ENCODE data around the gene PRDX2. TPM values are rescaled to one million over a fixed set of nuclear protein-coding genes. Genes with fewer than 3 reads are reported as not detected.
"Not testable (repeated sequence)": the region's sequence is repeated elsewhere in the genome, so short reads cannot be mapped to it uniquely, and the experiment has no call there.

Gene PRDX2
- total RNA-seq, 1 donor from 2014 or later: 164 TPM

DNA sequence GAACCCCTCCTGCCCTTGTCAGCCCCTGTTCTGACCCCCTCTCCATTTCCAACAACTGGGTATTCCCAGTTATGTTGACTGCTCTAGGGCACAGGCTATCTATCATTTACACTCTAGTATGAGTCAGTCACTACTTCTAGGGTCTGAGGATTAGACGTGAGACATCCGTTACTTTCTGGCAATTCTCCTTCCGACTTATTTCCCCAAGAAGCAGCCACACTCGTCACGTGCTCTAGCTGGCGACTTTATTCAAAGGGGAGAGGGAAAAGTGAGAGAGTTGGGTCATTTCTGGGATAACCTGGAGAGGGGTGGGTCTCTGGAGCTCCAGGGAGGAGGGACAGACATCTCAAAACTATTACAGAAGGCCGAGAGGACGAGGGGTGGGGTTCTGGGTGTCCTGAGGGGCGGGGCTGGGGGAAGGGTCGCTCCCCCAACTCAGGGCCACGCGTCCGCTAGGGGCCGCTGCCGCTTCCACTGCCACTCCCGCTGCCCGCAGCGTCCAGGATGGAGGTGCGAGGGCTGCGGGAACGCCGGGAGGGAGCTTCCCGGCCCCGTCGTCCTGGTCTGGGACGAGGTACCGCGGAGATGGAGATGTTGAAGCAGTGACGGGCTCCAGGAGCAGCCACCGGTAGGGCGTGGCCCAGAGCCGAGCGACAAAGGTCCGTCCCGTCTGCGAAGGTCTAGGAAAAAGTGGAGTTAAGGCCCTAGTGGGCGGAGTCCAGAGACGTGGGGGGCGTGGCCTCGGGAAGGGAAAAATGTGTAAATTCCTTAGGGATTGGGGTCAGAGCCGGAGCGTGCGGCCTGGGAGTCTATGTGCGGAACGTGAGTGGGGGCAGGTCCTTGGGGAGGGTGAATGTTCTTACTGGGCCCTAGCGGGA is 23.9 kb upstream of the PRDX2 start:
- no peak for DNase-seq

DNA sequence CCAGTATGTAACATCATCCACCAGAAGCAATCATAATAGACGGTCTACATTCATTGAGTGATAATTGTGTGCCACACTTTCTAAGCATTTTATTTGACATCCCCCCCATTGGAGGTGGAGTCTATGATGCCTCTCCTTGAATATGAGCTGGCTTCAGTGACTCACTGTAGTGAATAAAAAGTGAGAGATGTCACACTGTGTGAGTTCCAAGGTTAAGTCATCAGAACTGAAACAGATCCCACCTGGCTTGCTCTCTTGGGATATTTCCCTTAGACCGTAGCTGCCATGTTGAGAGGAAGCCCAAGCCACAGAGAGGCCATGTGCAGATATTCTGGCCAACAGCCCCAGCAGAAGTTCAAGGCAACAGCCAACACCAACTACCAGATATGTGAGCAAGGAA is 20.2 kb upstream of the PRDX2 start:
- no peak for DNase-seq

DNA sequence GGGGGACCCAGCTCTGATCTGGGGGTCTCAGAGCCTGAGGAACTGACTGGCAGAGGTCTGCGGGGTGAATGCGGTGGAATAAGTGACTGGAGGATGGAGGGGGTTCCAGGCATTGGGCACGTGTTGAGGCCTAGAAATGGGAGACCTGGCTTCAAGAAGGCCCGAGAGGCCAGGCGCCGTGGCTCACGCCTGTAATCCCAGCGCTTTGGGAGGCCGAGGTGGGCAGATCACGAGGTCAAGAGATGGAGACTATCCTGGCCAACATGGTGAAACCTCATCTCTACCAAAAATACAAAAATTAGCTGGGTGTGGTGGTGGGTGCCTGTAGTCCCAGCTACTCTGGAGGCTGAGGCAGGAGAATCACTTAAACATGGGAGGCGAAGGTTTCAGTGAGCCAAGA is 16.2 kb upstream of the PRDX2 start:
- not testable (repeated sequence) for DNase-seq

DNA sequence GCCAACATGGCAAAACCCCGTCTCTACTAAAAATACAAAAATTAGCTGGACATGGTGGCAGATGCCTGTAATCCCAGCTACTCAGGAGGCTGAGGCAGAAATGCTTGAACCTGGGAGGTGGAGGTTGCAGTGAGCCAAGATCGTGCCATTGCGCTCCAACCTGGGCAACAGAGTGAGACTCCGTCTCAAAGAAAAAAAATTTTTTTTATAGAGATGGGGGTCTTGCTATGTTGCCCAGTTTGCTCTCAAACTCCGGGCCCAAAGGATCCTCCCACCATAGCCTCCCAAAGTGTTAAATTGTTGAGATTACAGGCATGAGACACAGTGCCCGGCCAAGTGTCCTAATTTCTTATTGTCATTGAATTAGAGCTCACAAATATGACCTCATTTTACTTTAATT is 15.6 kb upstream of the PRDX2 start:
- not testable (repeated sequence) for DNase-seq

DNA sequence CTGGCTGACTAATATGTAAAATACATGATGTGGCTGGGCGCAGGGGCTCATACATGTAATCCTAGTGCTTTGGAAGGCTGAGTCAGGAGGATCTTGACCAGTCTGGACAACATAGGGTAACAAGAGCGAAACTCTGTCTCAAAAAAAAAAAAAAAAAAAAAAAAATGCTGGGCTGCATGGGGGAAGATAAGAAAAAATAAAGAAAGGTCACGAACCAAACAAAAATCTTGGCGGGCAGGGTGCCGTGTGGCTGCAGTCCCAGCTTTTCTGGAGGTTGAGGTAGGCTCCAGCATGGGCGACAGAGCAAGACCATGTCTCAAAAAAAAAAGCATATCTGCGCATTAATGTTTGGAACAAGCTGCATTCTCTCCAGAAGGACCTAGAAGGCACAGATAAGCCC is 13.5 kb upstream of the PRDX2 start:
- DNase-seq: no peak

DNA sequence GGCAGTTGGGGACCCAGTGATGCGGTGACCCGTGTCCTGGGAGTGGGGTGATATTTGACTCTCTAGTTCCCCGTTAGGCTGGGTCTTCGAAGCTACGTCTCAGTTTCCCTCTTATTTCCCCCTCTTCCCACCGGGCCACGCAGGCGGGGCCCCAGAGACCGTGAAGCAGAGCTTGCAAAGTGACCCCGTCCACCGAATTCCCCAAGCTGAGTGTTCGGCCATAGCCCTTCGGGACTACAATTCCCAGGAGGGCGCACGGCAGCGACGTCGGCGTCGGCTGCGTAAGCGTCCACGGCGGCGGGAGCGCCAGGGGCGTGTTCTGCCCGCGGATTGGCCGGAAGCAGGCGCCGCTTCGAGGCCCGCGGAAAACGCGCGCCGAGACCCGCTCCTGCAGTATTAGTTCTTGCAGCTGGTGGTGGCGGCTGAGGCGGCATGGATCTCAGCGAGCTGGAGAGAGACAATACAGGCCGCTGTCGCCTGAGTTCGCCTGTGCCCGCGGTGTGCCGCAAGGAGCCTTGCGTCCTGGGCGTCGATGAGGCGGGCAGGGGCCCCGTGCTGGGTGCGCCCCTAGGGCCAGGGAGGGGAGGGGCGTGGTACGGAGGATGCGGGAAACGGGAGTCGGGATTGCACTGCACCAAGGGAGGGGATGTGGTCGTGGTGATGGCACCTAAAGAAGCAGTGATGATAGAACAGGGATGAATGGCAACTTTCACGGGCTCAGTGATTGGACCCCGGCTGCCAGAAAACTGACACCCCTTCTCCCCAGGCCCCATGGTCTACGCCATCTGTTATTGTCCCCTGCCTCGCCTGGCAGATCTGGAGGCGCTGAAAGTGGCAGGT is 4.9 kb upstream of the PRDX2 start, which contains the start of gene RNASEH2A:
Gene RNASEH2A, plus strand, starts transcription at position 343 of the 840 bp plus-strand sequence. Its CDS starts 90 bp downstream, at position 433.
- peak; percentile 88 for DNase-seq

DNA sequence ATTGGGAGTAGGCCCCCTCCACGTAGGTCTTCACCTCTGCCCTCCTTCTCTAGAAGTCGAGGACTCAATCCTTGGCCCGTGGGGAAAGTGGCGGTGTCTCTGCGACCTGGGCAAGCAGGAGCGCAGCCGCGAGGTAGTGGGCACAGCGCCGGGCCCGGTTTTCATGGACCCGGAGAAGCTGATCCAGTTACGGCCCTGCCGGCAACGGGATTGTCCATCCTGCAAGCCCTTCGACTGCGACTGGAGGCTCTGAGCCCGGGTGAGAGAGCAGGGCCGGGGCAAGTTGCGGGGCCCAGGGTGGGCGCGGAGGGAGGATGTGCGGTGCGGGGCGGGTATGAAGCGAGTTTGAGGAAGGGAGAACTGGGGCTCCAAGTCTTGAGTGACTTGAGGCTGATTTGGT is 2.5 kb upstream of the PRDX2 start:
- DNase-seq: no peak

DNA sequence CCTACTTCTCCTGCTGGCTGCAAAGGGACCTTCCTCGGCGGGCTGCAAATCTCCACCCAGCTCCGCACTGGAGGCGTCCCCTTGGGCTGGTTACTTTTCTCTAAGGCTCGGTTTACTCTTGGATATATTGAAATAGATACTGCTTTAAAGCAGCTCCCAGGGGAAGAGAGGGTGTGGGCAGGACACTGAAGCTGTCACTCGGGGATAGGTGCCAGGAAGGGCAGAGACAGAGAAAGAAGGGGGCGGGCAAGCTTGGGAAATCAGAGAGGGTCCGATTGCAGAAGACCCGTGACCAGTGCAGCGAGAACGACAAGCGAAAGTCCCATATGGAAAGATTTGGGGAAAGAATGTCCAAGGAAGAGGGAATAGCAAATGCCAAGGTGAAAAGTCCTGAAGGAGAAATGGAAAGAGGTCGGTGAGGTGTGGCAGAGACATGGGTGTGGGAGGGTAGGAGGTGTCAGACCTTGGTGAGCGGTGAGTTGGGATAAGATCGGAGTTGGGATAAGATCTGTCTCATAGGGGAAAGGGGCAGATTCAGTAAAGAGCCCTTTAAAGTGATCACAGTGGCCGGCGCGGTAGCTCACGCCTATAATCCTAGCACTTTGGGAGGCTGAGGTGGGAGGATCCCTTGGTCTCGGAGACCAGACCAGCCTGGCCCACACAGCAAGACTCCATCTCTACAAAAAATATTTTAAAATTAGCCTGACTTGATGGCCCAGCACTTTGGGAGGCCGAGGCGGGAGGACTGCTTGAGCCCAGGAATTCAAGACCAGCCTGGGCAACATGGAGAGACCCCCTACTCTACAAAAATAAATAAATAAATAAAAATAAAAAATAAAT is 887 bp upstream of the PRDX2 start:
- DNase-seq: no peak

DNA sequence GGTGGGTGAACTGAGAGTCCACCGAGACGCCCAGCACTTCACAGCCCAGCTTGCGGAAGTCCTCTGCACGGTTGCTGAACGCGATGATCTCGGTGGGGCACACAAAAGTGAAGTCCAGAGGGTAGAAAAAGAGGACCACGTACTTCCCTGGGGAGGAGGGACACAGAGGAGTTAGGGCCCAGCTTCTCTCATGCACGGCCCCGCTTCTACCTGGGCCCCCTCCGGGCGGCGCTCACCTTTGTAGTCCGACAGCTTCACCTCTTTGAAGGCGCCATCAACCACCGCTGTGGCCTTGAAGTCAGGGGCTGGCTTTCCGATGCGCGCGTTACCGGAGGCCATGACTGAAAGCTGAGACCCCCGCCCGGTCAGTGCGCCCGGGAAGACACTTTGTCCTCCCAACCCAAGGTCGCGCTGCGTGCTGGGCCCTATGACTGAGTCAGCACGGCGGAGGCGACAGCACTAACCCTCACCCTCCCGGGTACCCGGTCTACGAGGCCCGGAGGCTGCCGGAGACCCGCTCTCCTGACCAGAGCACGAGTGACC is 606 bp downstream of the PRDX2 start:
- no peak for DNase-seq

DNA sequence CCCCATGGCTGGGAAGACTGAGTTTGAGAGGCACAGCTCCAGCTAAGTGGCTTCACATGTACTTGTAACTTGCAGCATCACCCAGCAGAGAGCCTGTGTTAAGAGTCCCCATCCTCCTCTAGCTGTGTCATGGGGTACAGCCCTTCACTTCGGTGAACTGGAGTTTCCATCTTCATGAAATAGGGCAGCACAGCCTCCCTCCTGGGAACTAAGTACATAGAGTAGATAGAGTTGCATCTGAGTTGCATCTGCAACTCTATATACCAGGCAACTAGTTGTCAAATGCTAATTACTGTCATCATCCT is 1.2 kb downstream of the PRDX2 start:
- DNase-seq: no peak

DNA sequence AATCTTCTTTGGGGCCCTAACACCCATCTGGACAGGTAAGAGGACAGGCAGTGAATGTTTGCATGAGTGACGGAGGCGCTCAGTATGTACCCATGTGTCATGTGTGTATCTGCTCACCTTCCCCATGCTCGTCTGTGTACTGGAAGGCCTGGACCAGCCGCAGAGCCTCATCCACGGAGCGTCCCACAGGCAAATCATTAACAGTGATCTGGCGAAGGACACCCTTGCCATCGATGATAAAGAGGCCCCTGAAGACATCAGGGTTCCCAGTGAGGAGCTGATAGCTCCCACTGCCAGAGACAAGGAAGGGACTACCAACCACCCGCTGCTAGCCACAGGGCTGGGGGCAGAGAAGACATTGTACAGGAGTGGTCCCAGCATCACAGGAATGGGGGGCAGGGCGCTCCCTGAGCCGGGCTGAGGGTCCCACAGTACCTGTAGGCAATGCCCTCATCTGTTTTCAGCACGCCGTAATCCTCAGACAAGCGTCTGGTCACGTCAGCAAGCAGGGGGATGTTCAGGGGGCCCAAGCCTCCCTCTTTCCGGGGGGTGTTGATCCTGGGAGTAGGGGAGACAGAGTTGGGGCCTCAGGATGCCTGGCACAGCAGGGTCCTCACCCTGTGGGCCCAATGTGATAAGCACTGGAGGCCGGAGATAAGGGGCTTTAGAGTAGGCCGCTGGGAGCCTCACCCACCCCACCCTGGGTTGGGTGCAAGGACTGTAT is 1.7 kb downstream of the PRDX2 start:
- no peak for DNase-seq

DNA sequence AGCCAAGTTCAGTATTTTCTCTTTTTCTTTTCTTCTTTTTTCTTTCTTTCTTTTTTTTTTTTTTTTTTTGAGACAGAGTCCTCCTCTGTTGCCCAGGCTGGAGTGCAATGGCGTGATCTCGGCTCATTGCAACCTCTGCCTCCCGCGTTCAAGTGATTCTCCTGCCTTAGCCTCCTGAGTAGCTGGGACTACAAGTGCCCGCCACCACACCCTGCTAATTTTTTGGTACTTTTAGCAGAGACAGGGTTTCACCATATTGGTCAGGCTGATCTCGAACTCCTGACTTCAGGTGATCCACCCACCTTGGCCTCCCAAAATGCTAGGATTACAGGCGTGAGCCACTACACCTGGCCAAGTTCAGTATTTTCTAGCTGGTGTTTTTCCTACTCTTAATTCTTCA is 4.0 kb downstream of the PRDX2 start:
- not testable (repeated sequence) for DNase-seq

DNA sequence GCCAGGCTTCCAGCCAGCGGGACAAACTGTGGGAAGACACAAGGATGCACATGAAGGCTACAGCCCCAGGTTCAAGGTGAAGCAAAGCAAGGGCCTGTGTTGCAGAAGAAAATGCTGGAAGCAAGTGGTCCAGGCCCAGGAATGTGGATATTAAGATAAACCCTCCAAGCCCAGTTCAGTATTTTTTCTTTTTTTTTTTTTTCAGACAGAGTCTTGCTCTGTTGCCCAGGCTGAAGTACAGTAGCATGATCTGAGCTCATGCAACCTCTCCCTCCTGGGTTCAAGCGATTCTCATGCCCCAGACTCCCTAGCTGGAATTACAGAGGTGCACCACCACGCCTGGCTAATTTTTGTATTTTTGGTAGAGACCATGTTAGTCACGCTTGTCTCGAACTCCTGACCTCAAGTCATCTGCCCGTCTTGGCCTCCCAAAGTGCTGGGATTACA is 4.4 kb downstream of the PRDX2 start:
- no peak for DNase-seq

DNA sequence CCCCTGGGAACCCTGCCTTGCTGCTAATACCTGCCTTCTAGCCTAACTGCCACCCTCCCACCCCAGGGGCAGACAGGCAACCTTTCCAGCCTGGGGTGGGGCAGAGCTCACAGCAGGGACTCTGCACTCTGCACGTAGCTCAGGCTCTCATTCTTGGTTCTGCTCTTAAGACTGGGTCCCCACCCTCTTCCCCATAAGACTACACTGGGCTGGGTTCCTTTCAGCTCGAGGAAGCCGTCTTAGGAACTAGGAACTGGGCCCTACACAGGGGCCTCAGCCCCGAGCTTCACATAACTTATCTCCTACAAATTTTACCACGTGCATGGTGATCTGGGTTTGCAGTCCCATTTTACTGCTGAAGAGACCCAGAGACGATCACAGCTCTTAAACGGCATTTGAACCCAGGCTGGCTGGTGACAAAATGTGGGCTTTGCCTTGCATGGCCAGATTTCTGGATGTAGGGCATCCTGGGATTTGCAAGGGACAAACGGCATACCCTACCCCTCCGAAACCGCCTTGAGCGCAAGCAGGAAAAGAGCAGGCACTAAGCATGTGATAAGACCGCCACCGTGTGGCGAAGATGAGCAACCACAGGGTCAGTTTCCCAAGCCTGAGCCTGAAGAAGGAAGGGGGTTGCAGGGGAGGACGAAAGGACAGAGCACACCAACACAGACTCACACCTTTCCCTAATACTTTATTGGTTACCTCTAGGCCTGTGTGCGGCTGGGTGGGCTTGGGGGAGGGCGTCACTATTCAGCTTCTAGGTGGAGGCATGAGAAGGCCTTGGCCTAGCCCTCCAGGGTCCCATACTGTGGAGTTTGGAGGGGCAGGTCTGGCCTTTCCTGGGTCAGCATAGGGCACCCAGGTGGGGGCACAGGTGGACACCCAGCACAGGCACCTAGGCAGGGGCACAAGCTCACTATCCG is 5.2 kb downstream of the PRDX2 start:
- DNase-seq: peak; percentile 83

DNA sequence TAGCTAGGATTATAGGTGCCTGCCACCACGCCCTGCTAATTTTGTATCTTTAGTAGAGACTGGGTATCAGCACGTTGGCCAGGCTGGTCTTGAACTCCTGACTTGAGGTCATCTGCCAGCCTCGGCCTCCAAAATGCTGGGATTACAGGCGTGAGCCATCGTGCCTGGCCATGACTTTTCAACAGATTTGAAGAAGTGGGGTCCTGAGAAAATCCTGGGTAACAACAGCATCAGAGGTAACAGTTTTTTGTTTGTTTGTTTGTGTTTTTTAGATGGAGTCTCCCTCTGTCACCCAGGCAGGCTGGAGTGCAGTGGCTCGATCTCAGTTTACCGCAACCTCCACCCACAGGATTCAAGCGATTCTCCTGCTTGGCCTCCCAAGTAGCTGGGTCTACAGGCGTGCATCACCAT is 6.6 kb downstream of the PRDX2 start:
- DNase-seq: no peak

DNA sequence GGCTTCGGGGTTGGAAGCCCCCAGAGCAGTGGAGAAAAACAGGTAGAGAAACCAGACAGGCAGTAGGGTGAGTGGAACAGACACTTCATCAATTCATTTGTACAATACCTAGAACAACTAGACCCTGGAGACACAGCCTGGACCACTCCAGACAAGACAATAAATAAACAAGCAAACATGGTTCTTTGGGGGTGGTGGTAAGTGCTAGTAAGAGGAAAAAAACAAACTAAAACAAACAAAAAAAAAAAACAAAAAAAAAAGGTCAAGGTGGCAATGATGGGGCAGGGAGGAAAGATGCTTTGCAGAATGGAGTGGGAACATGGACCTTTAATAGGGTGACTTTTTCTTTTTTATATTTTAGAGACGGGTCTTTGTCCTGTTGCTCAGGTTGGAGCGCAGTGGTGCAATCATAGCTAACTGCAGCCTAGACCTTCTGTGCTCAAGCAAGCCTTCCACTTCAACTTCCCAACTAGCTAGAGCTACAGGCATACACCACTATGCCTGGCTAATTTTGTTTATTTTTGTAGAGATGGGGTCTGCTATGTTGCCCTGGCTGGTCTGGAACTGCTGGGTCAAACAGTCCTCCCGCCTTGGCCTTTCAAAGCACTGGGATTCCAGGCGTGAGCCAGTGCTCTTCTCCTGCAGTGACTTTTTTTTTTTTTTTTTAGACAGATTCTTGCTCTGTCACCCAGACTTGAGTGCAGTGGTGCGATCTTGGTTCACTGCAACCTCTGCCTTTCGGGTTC is 7.2 kb downstream of the PRDX2 start:
- no peak for DNase-seq

DNA sequence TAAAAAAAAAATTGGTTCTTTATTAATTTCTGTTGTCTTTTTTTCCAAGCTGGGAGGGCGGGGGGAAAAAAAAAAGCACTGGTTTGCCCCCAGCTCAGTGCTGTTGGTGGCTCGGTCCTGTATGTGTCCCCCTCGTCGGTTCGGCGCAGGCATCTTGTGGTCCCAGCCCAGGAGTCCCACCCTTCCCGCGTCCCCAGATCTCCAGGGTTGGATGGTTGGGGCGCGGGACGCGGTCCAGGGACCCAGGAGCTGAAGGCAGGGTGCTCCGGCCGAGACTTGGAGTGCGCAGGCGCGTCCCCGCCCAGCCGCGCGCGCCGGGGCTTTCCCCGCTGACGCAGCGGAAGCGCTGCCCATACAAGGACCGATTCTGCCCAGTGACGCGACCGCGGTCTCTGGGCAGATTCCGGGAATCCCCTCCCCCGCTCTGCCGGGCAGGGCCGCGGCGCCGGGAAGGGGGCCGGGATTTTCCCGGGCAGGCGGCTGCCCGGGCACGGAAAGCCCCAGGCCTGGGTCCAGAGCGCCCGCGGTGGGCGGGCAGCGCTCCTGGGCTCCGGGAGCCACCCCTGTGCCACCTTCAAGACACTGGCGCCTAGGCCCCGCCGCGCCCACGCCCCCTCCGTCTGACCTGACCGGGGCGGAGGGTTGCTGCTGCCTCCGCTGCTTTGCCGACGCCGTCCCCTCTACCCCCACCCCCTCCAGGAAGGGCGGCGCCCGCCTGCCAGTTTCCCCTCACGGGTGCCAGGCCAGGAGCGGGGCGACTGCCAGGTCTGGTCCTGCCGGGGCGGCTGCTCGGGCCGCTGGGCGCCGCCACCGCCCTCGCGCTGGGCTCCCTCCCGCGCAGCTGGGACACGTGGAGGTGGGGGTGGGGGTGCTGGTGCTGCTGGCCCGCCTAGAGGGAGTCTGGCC is 8.1 kb downstream of the PRDX2 start:
- peak; percentile 94 for DNase-seq

DNA sequence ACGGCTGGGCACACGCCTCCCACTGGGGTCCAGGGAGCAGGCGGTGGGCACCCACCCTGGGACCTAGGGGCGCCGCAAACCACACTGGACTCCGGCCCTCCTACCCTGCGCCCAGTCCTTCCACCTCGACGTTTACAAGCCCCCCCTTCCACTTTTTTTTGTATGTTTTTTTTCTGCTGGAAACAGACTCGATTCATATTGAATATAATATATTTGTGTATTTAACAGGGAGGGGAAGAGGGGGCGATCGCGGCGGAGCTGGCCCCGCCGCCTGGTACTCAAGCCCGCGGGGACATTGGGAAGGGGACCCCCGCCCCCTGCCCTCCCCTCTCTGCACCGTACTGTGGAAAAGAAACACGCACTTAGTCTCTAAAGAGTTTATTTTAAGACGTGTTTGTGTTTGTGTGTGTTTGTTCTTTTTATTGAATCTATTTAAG is 8.7 kb downstream of the PRDX2 start:
- DNase-seq: no peak
